Stimulated activated CD8-positive, alpha-beta memory T cell treated with anti-CD3 and anti-CD28 coated beads, Interleukin-2, amount 100 ng/mL, for 1 hour (primary cell): ENCODE results near the gene CD99.
"Not testable (repeated sequence)": the region's sequence is repeated elsewhere in the genome, so short reads cannot be mapped to it uniquely, and the experiment has no call there.

ENCODE experiments used
- DNase-seq, 2 donors: peaks; one replicate each; pipeline ENCODE4 v3.0.0-alpha.2; 2020; ENCODE audit warnings: low read depth in 2 of 2

CD99 gene

GRCh38 chrX:2769615-2770014, 78.5 kb downstream of the CD99 start:
- no peak for DNase-seq

GRCh38 chrX:2773166-2774055, 82.3 kb downstream of the CD99 start:
- DNase-seq, result not testable (repeated sequence)

- no peak for DNase-seq
Observed at GRCh38 chrX:2774057-2774456, 83.0 kb downstream of the CD99 start.

GRCh38 chrX:2774776-2775175, 83.7 kb downstream of the CD99 start:
- no peak for DNase-seq

DNA sequence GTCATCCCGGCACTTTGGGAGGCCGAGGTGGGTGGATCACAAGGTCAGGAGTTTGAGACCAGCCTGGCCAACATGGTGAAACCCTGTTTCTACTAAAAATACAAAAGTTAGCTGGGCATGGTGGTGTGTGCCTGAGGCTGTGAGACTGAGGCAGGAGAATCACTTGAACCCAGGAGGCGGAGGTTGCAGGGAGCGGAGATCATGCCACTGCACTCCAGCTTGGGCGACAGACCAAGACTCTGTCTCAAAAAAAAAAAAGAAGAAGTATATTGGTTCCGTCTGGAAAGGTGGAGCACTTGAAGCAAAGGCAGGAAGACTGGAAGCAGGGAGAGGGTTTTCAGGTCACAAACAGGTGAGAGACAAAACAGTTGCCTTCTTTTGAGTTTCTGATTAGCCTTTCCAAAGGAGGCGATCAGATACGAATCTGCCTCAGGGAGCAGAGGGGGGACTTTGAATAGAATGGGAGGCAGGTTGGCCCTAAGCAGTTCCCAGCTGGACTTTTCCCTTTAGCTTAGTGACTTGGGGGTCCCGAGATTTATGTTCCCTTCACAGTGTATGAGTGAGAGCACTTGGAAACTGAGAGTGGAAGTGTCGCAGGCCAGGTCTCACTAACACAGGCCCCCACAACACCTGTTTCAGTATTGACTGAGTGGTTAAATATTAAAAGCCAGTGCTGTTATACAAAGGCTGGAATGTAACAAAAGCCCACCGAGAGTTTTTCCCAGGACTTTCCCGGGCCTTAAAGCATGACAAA, 89.6 kb downstream of the CD99 start:
- DNase-seq, result not testable (repeated sequence)

- DNase-seq, result no peak
Observed at GRCh38 chrX:2781226-2781571, 90.1 kb downstream of the CD99 start.

- no peak for DNase-seq
Observed at GRCh38 chrX:2781698-2782097, 90.6 kb downstream of the CD99 start.

DNA sequence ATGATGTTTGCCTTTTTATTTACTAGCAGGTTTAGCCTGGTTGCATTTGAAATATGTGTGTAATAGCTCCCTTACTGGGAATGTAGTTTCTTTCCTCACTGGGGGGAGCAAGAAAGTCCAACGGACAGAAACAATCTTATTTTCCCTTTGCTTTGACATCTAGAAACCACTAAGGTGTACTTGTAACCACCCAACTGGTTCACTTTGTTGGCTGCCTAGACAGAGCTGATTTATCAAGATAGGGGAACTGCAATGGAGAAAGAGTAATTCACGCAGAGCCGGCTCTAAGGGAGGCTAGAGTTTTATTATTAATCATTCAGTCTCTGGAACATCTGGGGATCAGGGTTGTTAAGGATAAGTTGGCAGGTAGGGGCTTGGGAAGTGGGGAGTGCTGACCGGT, 91.1 kb downstream of the CD99 start:
- no peak for DNase-seq

DNA sequence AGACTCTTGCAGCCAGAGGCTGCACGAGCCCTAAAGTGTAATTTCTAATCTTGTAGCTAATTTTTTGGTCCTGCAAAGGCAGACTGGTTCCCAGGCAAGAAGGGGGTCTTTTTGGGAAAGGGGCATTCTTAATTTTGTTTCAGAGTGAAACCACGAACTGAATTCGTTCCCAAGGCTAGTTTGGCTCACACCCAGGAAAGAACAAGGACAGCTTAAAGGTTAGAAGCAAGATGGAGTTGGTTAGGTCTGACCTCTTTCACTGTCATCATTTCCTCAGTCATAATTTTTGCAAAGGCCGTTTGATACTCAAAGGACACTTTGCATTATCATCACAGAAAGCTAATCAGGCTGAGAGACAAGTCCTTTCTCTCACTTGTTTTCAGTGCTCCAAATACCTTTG, 91.7 kb downstream of the CD99 start:
- DNase-seq, result no peak

- DNase-seq, result no peak
Observed at GRCh38 chrX:2784026-2784425, 92.9 kb downstream of the CD99 start.

DNA sequence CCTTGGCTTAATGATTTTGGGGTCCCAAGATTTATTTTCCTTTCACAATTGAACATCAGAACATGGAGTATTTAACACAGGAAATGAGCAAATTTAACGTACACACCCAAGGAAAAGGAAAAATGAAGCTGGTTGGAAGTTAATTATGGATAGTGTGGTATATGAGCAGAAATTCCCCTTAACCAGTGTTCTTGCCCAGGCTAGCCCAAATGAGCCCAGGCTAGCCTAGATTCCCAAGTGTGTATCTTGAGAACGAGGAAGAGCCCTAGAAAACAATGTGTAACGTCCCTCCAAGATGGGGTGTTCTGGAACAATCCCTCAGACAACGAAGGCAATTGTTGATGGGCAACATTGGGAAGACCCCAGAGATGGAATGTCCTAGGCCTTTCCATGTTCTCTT, 94.4 kb downstream of the CD99 start:
- DNase-seq, result no peak

DNA sequence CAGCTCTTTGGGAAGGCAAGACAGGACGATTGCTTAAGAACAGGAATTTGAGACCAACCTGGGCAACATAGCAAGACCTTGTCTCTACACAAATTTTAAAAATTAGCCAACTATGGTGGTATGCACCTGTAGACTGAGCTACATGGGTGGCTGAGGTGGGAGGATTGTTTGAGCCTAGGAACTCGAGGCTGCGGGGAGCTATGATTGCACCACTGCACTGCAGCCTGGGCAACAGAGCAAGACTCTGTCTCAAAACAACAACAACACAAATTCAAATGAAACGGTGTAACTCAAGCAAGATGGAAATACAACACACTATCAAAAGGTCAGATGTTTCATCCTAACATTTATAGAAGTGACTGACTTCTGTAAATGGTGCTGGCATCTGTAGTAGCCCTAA, 97.9 kb downstream of the CD99 start:
- DNase-seq, result no peak

- no peak for DNase-seq
Observed at GRCh38 chrX:2789569-2789968, 98.5 kb downstream of the CD99 start.
